GM12892 (cell line): ENCODE results near the gene TMPRSS2.

Experiments used
- POLR2A ChIP-seq: IDR thresholded peaks from 2 replicates; pipeline ENCODE4 v1.6.1; 2011; ENCODE audit warnings: low read depth, low read length, control low read depth
- POLR2AphosphoS5 ChIP-seq: IDR thresholded peaks from 2 replicates; pipeline ENCODE4 v1.6.1; 2011; ENCODE audit warnings: low read depth, low read length, control low read depth

DNA sequence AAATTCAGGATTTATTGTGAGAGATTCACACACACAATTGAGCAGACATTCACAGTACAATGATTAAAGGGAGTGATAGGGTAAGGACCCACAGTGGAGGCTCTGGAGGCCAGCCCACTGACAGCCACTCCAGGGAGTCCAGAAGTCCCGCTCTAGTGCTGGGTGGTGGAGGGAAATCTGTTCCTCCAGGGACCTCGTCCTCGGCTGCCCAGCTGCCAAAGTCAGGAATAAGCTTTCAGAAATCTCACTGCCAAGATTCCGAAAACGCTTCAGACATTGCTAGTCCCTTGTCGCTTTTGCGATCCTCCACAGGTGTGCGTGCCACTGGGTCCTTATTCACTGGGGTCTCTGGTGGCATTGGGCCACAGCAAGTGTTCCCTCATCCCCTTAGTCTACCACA lies 79.6 kb downstream of the TMPRSS2 start:
- TF ChIP-seq POLR2A (no peak; the same call in 1 of the 2 replicates), POLR2AphosphoS5 (no peak; the same call in 1 of the 2 replicates)
